ENCODE measurements around the gene FHIT. TPM values are rescaled to one million over a fixed set of nuclear protein-coding genes. Genes with fewer than 3 reads are reported as not detected.

Gene FHIT
- total RNA-seq, 4 donors from 2014 or later: 3.2 to 10.9 (median 6.4) TPM

DNA sequence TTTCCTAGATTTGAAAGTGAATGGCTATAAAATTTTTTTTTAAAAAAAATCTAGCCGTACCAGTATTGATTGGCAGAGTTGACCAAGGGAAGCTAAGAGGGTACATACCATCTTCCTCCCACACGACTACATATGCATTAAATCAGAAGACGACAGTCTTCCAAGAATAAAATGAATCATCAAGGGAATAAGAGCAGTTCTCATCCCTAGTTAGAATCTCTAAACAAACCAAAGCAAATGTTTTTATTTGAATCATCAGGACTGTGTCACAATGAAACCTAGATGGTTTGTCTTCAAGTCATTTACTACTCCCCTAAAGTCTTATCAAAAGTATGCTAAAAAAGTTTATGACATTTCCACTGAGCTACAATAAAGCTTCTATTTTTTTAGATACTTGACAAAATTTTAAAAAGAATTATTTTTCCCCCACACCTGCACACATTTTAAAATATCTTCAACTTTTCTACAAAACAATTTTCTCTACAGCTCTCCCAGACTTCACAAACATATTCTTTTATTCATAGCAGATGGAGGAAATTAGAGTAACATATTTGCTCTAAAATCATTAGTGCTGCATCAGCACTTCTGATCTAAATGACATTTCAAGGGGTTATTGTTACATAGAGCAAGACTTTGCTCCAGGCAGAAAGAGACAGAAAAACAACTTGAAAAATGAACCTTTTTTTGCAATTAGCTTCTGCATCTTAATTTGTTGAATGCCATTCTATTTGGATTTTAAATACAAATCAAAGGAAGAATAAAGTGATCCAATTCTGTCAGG lies 547.1 kb downstream of the FHIT start:
- DNase-seq (ENCODE audit: low spot score): no peak
- ATAC-seq (ENCODE audit: low FRiP score): no peak
- TF ChIP-seq, protein P1, sequence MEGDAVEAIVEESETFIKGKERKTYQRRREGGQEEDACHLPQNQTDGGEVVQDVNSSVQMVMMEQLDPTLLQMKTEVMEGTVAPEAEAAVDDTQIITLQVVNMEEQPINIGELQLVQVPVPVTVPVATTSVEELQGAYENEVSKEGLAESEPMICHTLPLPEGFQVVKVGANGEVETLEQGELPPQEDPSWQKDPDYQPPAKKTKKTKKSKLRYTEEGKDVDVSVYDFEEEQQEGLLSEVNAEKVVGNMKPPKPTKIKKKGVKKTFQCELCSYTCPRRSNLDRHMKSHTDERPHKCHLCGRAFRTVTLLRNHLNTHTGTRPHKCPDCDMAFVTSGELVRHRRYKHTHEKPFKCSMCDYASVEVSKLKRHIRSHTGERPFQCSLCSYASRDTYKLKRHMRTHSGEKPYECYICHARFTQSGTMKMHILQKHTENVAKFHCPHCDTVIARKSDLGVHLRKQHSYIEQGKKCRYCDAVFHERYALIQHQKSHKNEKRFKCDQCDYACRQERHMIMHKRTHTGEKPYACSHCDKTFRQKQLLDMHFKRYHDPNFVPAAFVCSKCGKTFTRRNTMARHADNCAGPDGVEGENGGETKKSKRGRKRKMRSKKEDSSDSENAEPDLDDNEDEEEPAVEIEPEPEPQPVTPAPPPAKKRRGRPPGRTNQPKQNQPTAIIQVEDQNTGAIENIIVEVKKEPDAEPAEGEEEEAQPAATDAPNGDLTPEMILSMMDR (IDR thresholded peaks at IDR 0.05): no peak

DNA sequence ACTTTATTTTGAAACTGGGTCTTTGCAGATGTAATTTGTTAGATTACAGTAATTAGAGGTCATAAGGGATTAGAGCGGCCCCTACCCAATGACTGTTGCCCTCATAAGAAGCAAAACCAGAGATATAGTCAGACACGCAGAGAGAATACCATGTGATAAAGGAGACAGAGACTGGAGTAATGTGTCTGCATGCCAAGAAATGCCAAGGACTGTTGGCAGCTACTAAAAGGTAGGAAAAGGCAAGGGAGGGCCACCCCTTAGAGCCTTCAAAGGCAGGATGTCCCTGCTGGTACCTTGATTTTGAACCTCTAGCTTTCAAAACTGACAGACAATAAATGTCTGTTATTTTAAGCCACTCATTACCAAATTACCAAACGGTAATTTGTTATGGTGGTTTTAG lies 548.2 kb downstream of the FHIT start:
- no peak for DNase-seq (ENCODE audit: low spot score)
- TF ChIP-seq, protein P1 (IDR thresholded peaks at IDR 0.05): no peak

DNA sequence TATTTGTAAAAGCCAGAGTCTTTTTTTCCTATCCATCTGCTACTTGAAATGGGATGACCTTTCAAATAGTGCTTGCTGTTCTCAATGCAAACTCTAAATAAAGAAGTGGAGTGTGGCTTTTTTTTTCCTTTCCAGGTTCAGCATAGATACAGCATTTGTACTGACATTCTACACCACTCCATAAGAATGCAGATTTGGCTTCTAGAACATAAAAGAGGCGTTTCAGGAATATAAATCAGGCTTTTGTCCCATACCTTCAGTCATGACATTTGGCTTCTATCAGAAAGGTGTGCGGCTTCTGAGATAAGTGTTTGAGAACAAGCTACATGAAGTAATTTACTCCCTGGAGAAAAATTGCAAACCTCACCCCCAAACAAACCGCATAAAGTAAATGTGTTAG lies 553.1 kb downstream of the FHIT start:
- TF ChIP-seq, protein P1 (IDR thresholded peaks at IDR 0.05): no peak
- no peak for ATAC-seq (ENCODE audit: low FRiP score)
- no peak for DNase-seq (ENCODE audit: low spot score)

More for the DNA sequence above, 548.2 kb downstream of the FHIT start:
- no peak for ATAC-seq (ENCODE audit: low FRiP score)

DNA sequence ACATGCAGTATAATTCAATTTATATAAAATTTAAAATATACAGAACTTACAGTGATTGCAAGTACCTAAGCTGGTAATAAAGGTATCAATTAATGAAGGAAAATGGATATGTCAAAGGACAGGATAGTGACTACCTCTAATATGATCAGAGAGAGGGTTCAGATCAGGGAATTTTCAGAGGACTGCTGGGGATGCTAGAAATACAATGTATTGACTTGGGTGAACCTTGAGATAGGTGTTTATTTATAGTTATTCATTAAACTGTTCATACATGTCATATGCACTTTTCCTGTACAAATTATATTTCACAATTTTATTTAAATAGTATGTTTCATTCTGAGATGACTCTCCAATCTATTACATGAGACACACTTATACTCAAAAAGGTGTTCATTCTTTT lies 554.1 kb downstream of the FHIT start:
- no peak for ATAC-seq (ENCODE audit: low FRiP score)
- DNase-seq (ENCODE audit: low spot score): no peak
- TF ChIP-seq, protein P1 (IDR thresholded peaks at IDR 0.05): no peak

DNA sequence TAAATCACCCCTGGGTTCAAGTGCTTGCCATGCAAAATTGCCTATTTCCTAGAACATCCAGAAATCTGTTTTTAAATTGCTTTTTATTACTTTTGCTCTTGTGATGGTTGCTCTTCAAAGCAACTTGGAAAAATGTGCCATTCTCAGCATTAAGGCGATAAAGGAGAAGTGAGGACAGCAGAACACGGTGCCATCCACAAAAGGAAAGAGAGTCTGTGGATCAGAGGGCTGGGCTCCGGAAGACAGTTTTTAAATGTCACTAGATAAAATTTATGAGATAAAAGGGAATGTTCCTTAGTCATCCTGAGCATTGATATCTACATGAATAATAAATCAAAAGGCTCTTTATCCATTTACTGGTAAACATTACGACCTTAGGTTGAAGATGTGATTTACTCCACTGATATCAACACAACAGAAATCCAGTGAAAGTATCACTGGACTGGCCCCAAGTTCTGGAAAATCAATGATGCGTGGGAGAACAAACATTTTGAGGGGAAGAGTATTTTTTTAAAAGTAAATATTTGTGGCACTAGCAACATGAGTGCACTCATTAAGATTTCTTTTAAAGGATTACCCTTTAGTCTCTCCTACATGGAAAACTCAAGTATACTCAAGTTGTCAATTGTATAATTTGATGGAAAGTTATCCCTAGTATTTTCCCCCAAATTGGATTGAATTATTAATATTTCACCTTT lies 554.7 kb downstream of the FHIT start:
- ATAC-seq (ENCODE audit: low FRiP score) (no peak), DNase-seq (ENCODE audit: low spot score) (no peak)
- TF ChIP-seq, protein P1 (IDR thresholded peaks at IDR 0.05): no peak

DNA sequence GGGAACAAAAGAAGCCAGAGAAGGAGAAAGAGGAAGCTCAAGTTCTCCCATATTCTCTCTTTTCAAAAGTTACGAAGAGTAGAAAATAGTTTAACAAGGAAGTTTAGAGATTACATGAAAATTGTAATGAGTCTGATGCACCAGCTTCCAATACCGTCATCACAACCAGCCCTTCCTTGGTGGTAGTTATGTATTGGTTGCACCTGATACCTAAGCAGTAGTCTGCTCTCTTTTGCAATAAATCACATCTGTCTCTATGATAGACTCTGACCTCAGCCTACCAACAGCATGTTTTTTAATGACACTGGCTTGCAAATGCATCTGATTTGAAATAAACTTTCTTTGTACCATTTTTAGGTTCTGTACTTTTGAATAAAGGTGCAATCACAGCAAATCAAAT lies 575.8 kb downstream of the FHIT start:
- ATAC-seq (ENCODE audit: low FRiP score) (no peak), DNase-seq (ENCODE audit: low spot score) (no peak)
- TF ChIP-seq, protein P1 (IDR thresholded peaks at IDR 0.05): no peak

Data from omental fat pad (tissue), 4 donors.